ENCODE data around the gene RAB44. TPM values are rescaled to one million over a fixed set of nuclear protein-coding genes. Genes with fewer than 3 reads are reported as not detected.

The RAB44 gene
- total RNA-seq, 1 donor = not detected

DNA sequence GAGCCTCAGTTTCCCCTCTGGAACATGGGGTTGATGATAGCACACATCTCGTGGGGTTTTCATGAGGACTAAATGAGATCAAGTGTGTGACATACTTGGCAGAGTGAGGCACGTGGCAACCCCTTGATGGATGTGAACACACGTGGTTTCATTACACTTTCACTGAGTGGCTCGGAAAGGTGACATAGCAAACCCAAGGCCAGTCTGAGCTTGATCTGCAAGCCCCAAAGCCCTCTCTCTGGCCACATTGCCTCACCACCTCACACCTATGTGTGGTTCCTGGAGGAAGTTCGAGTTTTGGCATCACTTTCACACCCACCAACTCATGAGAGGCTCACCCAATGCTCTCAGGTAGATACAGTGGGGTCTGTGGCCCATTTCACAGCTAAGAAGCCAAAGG lies 81.6 kb downstream of the RAB44 start:
- TF ChIP-seq, protein P1, sequence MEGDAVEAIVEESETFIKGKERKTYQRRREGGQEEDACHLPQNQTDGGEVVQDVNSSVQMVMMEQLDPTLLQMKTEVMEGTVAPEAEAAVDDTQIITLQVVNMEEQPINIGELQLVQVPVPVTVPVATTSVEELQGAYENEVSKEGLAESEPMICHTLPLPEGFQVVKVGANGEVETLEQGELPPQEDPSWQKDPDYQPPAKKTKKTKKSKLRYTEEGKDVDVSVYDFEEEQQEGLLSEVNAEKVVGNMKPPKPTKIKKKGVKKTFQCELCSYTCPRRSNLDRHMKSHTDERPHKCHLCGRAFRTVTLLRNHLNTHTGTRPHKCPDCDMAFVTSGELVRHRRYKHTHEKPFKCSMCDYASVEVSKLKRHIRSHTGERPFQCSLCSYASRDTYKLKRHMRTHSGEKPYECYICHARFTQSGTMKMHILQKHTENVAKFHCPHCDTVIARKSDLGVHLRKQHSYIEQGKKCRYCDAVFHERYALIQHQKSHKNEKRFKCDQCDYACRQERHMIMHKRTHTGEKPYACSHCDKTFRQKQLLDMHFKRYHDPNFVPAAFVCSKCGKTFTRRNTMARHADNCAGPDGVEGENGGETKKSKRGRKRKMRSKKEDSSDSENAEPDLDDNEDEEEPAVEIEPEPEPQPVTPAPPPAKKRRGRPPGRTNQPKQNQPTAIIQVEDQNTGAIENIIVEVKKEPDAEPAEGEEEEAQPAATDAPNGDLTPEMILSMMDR (IDR thresholded peaks at IDR 0.05; ENCODE audit: insufficient read depth, low read length) = no peak

DNA sequence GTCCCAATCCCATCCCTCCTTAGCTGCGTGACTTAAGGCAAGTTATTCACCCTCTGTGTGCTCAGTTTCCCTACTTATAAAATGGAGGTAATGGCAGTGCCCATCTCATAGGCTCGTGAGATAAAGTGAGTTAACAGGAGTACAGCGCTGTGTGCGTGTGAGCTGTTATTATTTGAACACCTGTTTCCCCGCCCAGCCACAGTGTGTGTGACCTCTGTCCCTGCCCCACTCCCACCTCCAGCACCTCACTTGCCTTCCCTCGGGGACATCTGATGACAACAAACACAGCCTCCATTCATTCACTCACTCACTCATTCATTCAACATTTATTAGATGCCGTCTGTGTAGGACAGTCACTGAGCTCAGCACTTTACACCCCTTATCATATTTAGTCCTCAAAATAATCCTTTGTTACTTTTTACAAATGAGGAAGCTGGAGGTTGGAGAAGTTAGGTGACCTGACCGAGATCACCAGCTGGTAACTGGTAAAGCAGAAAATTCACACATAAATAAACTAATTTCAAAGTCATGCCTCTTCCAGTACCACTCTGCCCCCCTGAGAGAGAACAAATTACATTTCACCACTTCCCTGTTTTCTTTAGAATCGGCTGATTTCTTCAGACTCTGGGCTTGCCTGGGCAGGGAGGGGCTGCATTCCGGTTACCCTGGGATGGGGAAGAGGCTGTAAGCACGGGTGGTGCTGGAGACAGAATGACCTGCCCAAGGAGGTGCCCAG lies 83.0 kb downstream of the RAB44 start:
- no peak overlapping the region for H3K4me3 ChIP-seq (ENCODE audit: low read depth, low read length)
- TF ChIP-seq, protein P1 (IDR thresholded peaks at IDR 0.05; ENCODE audit: insufficient read depth, low read length) = no peak
- DNase-seq (ENCODE audit: low read depth) = no peak

More for the DNA sequence above, 81.6 kb downstream of the RAB44 start:
- no peak overlapping the region for H3K4me3 ChIP-seq (ENCODE audit: low read depth, low read length)
- no peak for DNase-seq (ENCODE audit: low read depth)

DNA sequence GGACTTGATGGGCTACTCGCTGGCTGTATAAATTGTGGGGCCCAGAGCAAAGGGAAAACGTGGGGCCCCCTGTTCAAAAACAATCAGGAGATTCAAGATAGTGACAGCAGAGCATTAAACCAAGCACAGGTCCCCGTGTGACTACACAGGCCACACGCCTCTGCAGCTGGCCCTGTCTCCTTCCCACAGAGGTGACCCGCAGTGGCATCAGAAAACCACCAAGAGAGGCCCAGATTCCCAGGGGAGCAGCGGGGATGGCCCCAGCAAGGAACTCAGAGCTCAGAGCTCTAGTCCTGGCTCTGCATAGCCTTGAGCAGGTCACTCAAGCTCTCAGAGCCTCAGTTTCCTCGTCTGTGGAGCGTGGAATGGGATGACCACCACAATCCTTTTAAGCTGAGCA lies 84.0 kb downstream of the RAB44 start:
- H3K4me3 ChIP-seq (ENCODE audit: low read depth, low read length) = no peak overlapping the region
- DNase-seq (ENCODE audit: low read depth) = no peak
- TF ChIP-seq, protein P1 (IDR thresholded peaks at IDR 0.05; ENCODE audit: insufficient read depth, low read length) = no peak

Small RNA genes within 50 kb of the gene (small RNA-seq; reads per million reads assigned to genes)
- not detected for gene RF00019

Other genes starting within 250 kb of the RAB44 start
- 34.3 and 47.7 TPM in 2 replicates for gene STK38, start 150.3 kb upstream of the RAB44 start, total RNA-seq (ENCODE audit: low replicate concordance)
- 181 and 411 TPM in 2 replicates for gene SRSF3, start 103.5 kb upstream of the RAB44 start, total RNA-seq (ENCODE audit: low replicate concordance)
- 246 and 749 TPM in 2 replicates for gene CDKN1A, start 19.1 kb upstream of the RAB44 start, total RNA-seq (ENCODE audit: low replicate concordance)
- 0.16 and 0.18 TPM in 2 replicates for gene CPNE5, start 141.6 kb downstream of the RAB44 start, total RNA-seq (ENCODE audit: low replicate concordance)
- gene PPIL1, start 177.0 kb downstream of the RAB44 start, total RNA-seq (ENCODE audit: low replicate concordance) = 11.4 and 36.9 TPM in 2 replicates
- gene C6orf89, start 188.1 kb downstream of the RAB44 start, total RNA-seq (ENCODE audit: low replicate concordance) = 23.8 and 58.2 TPM in 2 replicates

All from fibroblast of the aortic adventitia (primary cell).